Esophagus squamous epithelium (tissue), 4 donors: ENCODE results near the gene RIPOR2.
"Not testable (repeated sequence)": the region's sequence is repeated elsewhere in the genome, so short reads cannot be mapped to it uniquely, and the experiment has no call there.

Experiments
- POLR2A ChIP-seq, 4 donors: fragments of 450-650 bp; IDR thresholded peaks; one replicate each; pipeline ENCODE4 v1.6.1; 2017; ENCODE audit warnings: antibody characterized with exemption in 4 of 4, mild to moderate bottlenecking in 4 of 4, moderate library complexity in 3 of 4
- TF ChIP-seq, protein P1 (sequence below), 6 experiments: fragments of 450-650 bp in 4 of 6; fragments of 200-600 bp in 2 of 6; sonication (generic) in 2 of 6; IDR thresholded peaks; one replicate each; pipeline ENCODE4 v1.5.1; 2016 to 2019; ENCODE audit warnings: antibody characterized with exemption in 6 of 6, mild to moderate bottlenecking in 4 of 6, moderate library complexity in 4 of 6

GRCh38 chr6:24926647-24927046, 9.1 kb downstream of the RIPOR2 start:
- TF ChIP-seq, protein P1, sequence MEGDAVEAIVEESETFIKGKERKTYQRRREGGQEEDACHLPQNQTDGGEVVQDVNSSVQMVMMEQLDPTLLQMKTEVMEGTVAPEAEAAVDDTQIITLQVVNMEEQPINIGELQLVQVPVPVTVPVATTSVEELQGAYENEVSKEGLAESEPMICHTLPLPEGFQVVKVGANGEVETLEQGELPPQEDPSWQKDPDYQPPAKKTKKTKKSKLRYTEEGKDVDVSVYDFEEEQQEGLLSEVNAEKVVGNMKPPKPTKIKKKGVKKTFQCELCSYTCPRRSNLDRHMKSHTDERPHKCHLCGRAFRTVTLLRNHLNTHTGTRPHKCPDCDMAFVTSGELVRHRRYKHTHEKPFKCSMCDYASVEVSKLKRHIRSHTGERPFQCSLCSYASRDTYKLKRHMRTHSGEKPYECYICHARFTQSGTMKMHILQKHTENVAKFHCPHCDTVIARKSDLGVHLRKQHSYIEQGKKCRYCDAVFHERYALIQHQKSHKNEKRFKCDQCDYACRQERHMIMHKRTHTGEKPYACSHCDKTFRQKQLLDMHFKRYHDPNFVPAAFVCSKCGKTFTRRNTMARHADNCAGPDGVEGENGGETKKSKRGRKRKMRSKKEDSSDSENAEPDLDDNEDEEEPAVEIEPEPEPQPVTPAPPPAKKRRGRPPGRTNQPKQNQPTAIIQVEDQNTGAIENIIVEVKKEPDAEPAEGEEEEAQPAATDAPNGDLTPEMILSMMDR (IDR thresholded peaks at IDR 0.05), result not testable (repeated sequence)
- not testable (repeated sequence) for TF ChIP-seq POLR2A (IDR thresholded peaks at IDR 0.05)
